Spinal cord (tissue), 10 donors: ENCODE results near the gene SUSD6. TPM values are rescaled to one million over a fixed set of nuclear protein-coding genes. Genes with fewer than 3 reads are reported as not detected.
A peak's percentile ranks its signal among the peaks of the same experiment; 100 is the strongest.

Source experiments
- DNase-seq, 6 donors: peaks; one replicate each; pipeline versions ENCODE4 v3.0.0 to v3.0.0-alpha.2; 2013 to 2015; ENCODE audit warnings: low spot score in 6 of 6, low read depth in 4 of 6
- H3K27ac ChIP-seq: one replicate; pipeline ENCODE4 v1.5.1; 2013; ENCODE audit warnings: low read depth, low read length, control low read depth
- H3K27me3 ChIP-seq: one replicate; pipeline ENCODE4 v1.6.1; 2013; ENCODE audit warnings: low read length; ENCODE audit not compliant: control insufficient read depth, insufficient read depth
- H3K36me3 ChIP-seq: one replicate; pipeline ENCODE4 v1.6.1; 2013; ENCODE audit warnings: low read length; ENCODE audit not compliant: control insufficient read depth, insufficient read depth
- H3K4me1 ChIP-seq: one replicate; pipeline ENCODE4 v1.6.1; 2013; ENCODE audit warnings: low read length; ENCODE audit not compliant: control insufficient read depth, insufficient read depth
- H3K4me3 ChIP-seq: one replicate; pipeline ENCODE4 v1.5.1; 2013; ENCODE audit warnings: low read depth, low read length, control low read depth
- H3K9me3 ChIP-seq: one replicate; pipeline ENCODE4 v1.6.1; 2013; ENCODE audit warnings: low read length; ENCODE audit not compliant: control insufficient read depth, insufficient read depth
- WGBS: methylation state at CpG from one replicate; pipeline ENCODE4 v1.1.5; 2013; ENCODE audit warnings: missing lambda C conversion rate; ENCODE audit not compliant: insufficient coverage; 5-methylcytosine and 5-hydroxymethylcytosine counted together
- polyA plus RNA-seq, 2 donors: library from polyadenylated mRNA; unstranded; fragments of 120-200 nt; gene quantifications; one replicate each; pipeline ENCODE4 v1.2.1, GENCODE V29; 2013; ENCODE audit not compliant: insufficient read length in 2 of 2
- total RNA-seq, 2 donors: library from RNA; depleted of rRNA in 1 of 2; stranded (reverse); fragments of 120-200 nt in 1 of 2; fragments of >200 nt in 1 of 2; gene quantifications; one replicate each; pipeline versions ENCODE4 v1.2.3 to v1.2.4, GENCODE V29; 2013 to 2014
- donor health status: healthy.

SUSD6 gene
- total and polyA plus RNA-seq, 4 donors, result 16.8 to 23.9 (median 19.4) TPM

- H3K27me3 ChIP-seq, result no peaks in the 10 kb centered on the region
- H3K9me3 ChIP-seq, result no peaks in the 10 kb centered on the region
- no peaks in the 10 kb centered on the region for H3K36me3 ChIP-seq
- H3K27ac ChIP-seq, result no peak overlapping the region
- no peak for DNase-seq
- WGBS, result 80% methylated on average over 2 of the region's 7 CpGs
- H3K4me1 ChIP-seq, result peaks cover 12% of the 10 kb centered on the region
- H3K4me3 ChIP-seq, result no peak overlapping the region
Observed at GRCh38 chr14:69664865-69665526, 53.6 kb downstream of the SUSD6 start.

- no CpG with 5 or more reads among the region's 1 CpG for WGBS
- Histone ChIP-seq H3K27ac (no peak overlapping the region), H3K36me3 (no peaks in the 10 kb centered on the region), H3K4me3 (no peak overlapping the region), H3K4me1 (peaks cover 12% of the 10 kb centered on the region), H3K9me3 (no peaks in the 10 kb centered on the region), H3K27me3 (no peaks in the 10 kb centered on the region)
- DNase-seq, result no peak
Observed at GRCh38 chr14:69665631-69666030, 54.2 kb downstream of the SUSD6 start.

DNA sequence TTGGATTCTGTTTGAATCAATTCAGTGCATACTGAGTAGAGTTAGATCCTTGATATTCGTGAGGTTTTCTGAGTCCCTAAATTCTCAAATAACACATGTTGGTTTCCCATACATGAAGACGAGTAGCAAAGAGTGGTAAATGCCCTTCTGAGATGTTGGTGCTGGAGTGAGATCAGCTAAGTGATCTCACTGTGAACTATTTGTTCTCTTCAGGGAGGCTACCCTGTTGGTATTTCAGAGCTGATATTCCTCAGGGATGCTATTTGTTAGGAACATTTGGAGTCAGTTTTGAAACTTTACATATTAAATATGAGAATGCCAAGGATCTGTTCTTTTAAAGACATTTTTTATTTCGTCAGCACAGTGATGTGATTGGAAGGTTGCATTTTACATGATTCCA lies 54.7 kb downstream of the SUSD6 start:
- H3K27me3 ChIP-seq, result no peaks in the 10 kb centered on the region
- H3K4me1 ChIP-seq, result peaks cover 12% of the 10 kb centered on the region
- no peaks in the 10 kb centered on the region for H3K9me3 ChIP-seq
- no peak overlapping the region for H3K27ac ChIP-seq
- no peaks in the 10 kb centered on the region for H3K36me3 ChIP-seq
- DNase-seq, result no peak
- 20% methylated on average over 1 of the region's 3 CpGs for WGBS
- no peak overlapping the region for H3K4me3 ChIP-seq

DNA sequence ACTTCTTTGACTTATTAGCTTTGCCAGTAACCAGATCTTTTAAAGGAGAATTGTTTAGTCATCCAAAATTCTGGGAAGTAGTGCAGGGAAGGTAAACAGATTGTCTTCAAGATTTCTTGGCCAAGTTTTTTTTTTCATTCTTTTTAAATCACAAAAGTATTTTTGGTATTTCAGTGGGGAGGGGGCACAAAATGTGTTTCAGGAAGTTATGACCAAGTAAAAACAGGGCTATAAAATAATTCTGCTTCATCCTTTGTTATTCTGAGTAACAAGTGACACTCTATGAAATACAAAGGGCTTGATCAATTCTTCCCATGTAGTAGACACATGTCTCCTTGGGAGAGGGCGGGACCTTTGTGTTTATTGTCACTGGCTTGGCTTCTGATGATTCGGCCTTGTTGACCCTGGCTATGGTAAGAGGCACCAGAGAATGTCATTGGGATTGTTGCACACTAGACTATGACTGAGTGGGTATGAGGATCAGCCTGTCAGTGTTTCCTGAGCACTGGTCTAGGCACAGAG lies 55.4 kb downstream of the SUSD6 start:
- no peaks in the 10 kb centered on the region for H3K9me3 ChIP-seq
- H3K27ac ChIP-seq, result peak overlapping the region; percentile 54
- 86% methylated on average over 2 of the region's 2 CpGs for WGBS
- peak in 1 of 6 donors; percentile 56 for DNase-seq
- H3K4me3 ChIP-seq, result no peak overlapping the region
- no peaks in the 10 kb centered on the region for H3K36me3 ChIP-seq
- no peaks in the 10 kb centered on the region for H3K27me3 ChIP-seq
- H3K4me1 ChIP-seq, result peaks cover 12% of the 10 kb centered on the region

- H3K4me1 ChIP-seq, result peaks cover 15% of the 10 kb centered on the region
- no peaks in the 10 kb centered on the region for H3K9me3 ChIP-seq
- H3K4me3 ChIP-seq, result no peak overlapping the region
- H3K27ac ChIP-seq, result no peak overlapping the region
- H3K36me3 ChIP-seq, result no peaks in the 10 kb centered on the region
- WGBS, result 81% methylated on average over 4 of the region's 4 CpGs
- no peaks in the 10 kb centered on the region for H3K27me3 ChIP-seq
- DNase-seq, result no peak
Observed at GRCh38 chr14:69667938-69668335, 56.5 kb downstream of the SUSD6 start.

DNA sequence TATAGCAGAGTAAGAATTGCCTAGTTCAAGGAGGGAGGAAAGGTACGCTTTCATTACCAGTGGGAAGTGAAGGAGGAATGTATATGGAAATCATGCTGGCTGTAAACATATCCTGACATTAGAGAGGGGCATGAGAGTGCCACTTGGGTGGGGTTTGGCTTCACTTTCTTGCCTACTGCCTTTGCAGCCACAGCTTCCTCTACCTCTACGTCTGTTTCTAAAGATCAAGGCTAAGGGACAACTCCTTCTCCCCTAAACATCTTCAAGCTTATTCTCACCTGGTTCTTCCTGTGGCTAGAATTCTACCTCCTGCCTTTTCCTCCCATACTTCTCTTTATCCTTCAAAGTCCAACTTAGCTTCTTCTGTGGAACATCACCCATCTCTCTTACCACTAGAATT lies 58.0 kb downstream of the SUSD6 start:
- 100% methylated on average over 1 of the region's 2 CpGs for WGBS
- H3K9me3 ChIP-seq, result no peaks in the 10 kb centered on the region
- peaks cover 17% of the 10 kb centered on the region for H3K4me1 ChIP-seq
- no peak for DNase-seq
- H3K36me3 ChIP-seq, result no peaks in the 10 kb centered on the region
- no peak overlapping the region for H3K27ac ChIP-seq
- H3K4me3 ChIP-seq, result no peak overlapping the region
- H3K27me3 ChIP-seq, result no peaks in the 10 kb centered on the region

- WGBS, result no CpG with 5 or more reads among the region's 1 CpG
- Histone ChIP-seq H3K4me3 (no peak overlapping the region), H3K27me3 (no peaks in the 10 kb centered on the region), H3K36me3 (no peaks in the 10 kb centered on the region), H3K4me1 (peaks cover 13% of the 10 kb centered on the region), H3K27ac (no peak overlapping the region), H3K9me3 (no peaks in the 10 kb centered on the region)
- DNase-seq, result peak in 1 of 6 donors; percentile 30
Observed at GRCh38 chr14:69670093-69670492, 58.7 kb downstream of the SUSD6 start.

- Histone ChIP-seq H3K4me1 (peaks cover 10% of the 10 kb centered on the region), H3K9me3 (no peaks in the 10 kb centered on the region), H3K27ac (no peak overlapping the region), H3K4me3 (no peak overlapping the region), H3K36me3 (no peaks in the 10 kb centered on the region), H3K27me3 (no peaks in the 10 kb centered on the region)
- WGBS, result 87% methylated on average over 6 of the region's 8 CpGs
- no peak for DNase-seq
Observed at GRCh38 chr14:69671365-69672030, 60.1 kb downstream of the SUSD6 start.

DNA sequence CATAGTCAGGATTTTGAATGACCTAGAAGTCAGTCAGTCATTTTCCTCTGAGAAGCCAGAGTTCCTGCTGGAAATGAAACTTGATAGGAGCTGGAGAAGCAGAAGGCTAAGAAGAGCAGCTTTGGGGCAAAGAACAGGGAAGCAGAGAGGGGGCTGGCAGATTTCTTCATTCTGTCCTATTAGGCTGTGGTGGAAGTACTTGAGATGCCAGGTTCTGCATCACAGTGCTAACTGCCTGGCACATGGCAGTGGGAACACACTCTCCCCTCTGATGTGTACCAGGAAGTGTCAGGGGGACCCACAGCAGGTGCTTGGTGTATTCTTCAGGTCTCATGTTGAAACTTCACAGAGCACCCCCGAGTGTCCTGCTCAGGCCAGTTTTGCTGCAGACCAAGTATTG lies 61.0 kb downstream of the SUSD6 start:
- H3K36me3 ChIP-seq, result no peaks in the 10 kb centered on the region
- H3K4me3 ChIP-seq, result no peak overlapping the region
- H3K27ac ChIP-seq, result no peak overlapping the region
- 86% methylated on average over 1 of the region's 1 CpG for WGBS
- H3K4me1 ChIP-seq, result peaks cover 10% of the 10 kb centered on the region
- DNase-seq, result no peak
- no peaks in the 10 kb centered on the region for H3K9me3 ChIP-seq
- H3K27me3 ChIP-seq, result no peaks in the 10 kb centered on the region

GRCh38 chr14:69673104-69673503 lies 61.7 kb downstream of the SUSD6 start:
- DNase-seq, result no peak
- Histone ChIP-seq H3K4me1 (peaks cover 10% of the 10 kb centered on the region), H3K27ac (no peak overlapping the region), H3K4me3 (no peak overlapping the region), H3K9me3 (no peaks in the 10 kb centered on the region), H3K36me3 (no peaks in the 10 kb centered on the region), H3K27me3 (no peaks in the 10 kb centered on the region)
